Fibroblast of pulmonary artery (primary cell): Measurements from ENCODE around the gene PTBP2.
A peak's percentile ranks its signal among the peaks of the same experiment; 100 is the strongest.
"Not testable (repeated sequence)": the region's sequence is repeated elsewhere in the genome, so short reads cannot be mapped to it uniquely, and the experiment has no call there.

Experiments used
- DNase-seq: peaks from one replicate; pipeline ENCODE4 v3.0.0-alpha.2; 2010; ENCODE audit warnings: low read depth
- H3K4me3 ChIP-seq: replicated peaks from 2 replicates; pipeline ENCODE4 v1.5.1; 2011; ENCODE audit warnings: low read depth, mild to moderate bottlenecking, control low read depth, low read length, moderate library complexity
- TF ChIP-seq, protein P1 (sequence below): IDR thresholded peaks from 2 replicates; pipeline ENCODE4 v1.5.1; 2011; ENCODE audit warnings: mild to moderate bottlenecking, control low read depth, low read length, inconsistent platforms; ENCODE audit errors: missing control alignments

PTBP2 gene

DNA sequence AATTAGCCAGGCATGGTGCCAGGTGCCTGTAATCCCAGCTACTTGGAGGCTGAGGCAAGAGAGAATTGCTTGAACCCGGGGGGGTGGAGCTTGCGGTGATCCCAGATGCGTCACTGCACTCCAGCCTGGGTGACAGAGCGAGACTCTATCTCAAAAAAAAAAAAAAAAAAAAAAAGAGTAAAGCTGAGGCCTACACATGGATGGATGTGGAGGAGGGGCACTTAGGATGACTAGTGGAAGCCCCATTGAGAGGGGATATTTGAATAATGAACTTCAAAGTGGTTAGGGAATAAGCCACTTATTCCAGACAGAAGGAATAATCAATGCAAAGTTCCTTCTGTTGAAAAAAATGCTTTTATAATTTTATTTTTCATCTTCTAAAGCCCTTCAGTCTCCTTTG, 51.4 kb downstream of the PTBP2 start:
- TF ChIP-seq, protein P1, sequence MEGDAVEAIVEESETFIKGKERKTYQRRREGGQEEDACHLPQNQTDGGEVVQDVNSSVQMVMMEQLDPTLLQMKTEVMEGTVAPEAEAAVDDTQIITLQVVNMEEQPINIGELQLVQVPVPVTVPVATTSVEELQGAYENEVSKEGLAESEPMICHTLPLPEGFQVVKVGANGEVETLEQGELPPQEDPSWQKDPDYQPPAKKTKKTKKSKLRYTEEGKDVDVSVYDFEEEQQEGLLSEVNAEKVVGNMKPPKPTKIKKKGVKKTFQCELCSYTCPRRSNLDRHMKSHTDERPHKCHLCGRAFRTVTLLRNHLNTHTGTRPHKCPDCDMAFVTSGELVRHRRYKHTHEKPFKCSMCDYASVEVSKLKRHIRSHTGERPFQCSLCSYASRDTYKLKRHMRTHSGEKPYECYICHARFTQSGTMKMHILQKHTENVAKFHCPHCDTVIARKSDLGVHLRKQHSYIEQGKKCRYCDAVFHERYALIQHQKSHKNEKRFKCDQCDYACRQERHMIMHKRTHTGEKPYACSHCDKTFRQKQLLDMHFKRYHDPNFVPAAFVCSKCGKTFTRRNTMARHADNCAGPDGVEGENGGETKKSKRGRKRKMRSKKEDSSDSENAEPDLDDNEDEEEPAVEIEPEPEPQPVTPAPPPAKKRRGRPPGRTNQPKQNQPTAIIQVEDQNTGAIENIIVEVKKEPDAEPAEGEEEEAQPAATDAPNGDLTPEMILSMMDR = no peak
- H3K4me3 ChIP-seq = no peak overlapping the region
- DNase-seq = no peak

DNA sequence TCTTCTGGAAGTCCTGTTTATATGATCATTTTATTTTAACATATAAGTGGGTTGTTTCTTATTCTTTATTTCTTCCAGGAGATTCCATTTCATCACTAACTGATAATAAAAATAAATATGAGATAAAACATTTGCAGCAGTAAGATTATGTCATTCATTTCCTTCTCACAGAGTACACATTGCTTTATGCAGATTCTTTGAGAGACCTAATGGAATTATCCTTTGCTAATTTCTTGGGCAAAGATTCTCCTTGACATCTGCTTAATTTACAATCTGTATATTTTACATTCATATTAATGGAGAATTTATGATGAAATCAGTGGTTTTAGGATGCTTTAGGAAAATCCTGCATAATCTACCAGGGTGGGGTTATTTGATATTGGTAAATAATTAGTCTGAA, 60.6 kb downstream of the PTBP2 start:
- TF ChIP-seq, protein P1 = no peak
- DNase-seq = no peak

DNA sequence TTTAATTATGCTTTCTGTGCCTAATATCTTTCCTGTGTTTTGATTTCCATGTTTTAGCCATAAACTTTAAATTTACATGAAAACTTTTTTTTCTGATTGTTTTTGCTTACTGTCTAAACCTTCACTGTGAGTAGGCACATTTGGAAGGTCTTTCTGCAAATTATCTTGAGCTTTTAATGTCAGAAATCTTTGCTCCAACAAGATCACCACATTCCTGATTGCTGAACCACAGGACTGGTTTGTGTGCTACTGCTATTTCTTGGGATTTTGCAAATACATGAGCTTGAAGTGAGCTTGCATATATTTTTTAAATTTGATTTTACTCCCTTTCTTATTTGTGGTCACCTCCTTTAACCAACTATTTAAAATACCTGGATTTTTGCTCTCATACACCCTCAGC, 61.3 kb downstream of the PTBP2 start:
- H3K4me3 ChIP-seq = no peak overlapping the region
- peak; percentile 29 for DNase-seq
- TF ChIP-seq, protein P1 = no peak

More for the DNA sequence above, 60.6 kb downstream of the PTBP2 start:
- no peak overlapping the region for H3K4me3 ChIP-seq

DNA sequence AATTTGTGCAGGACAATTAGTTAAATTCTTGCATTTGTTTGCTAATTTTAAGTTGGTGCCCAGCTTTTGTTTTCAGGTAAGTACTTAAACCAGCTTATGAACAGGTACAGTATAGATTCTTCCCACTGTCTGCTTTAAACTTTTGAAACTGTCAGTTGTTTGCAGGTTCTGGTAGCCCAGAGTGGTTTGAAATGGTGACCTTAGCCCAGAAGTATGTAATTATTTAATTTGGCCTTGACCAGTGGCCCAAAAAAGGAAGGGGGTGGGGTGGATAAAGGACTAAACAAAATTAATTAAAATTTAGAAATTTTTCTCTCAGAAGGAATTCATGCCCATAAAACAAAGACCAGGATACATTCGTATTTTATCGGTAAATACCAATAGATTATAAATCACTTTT, 69.0 kb downstream of the PTBP2 start:
- TF ChIP-seq, protein P1 = no peak

DNA sequence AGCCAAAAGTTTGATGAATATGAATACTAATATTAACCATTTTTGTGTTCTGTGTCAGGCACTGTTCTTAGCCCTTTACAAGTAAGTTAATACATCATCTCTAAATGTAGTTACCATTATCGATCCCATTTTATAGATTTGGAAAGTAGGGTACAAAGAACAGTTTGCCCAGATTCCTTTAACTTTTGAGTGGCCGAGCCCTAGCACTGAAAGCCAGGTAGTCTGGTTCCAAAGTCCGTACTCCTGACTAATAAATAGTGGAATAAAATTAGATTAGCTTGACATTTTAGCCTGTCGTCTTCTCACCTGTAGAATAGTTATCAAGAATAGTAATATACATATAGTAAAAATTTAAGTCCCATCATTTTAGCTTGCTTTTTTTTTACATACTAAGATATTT, 70.6 kb downstream of the PTBP2 start:
- DNase-seq = no peak
- TF ChIP-seq, protein P1 = no peak
- no peak overlapping the region for H3K4me3 ChIP-seq

More for the DNA sequence above, 69.0 kb downstream of the PTBP2 start:
- no peak overlapping the region for H3K4me3 ChIP-seq
- no peak for DNase-seq

DNA sequence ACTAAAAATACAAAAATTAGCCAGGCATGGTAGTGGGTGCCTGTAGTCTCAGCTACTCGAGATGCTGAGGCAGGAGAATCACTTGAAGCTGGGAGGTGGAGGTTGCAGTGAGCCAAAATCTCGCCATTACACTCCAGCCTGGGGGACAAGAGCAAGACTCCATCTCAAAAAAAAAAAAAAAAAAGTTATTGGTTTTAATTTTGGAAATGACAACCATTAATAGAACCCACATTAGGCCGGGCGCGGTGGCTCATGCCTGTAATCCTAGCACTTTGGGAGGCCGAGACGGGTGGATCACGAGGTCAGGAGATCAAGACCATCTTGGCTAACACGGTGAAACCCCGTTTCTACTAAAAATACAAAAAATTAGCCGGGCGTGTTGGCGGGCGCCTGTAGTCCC, 80.1 kb downstream of the PTBP2 start:
- DNase-seq, H3K4me3 ChIP-seq: not testable (repeated sequence)

DNA sequence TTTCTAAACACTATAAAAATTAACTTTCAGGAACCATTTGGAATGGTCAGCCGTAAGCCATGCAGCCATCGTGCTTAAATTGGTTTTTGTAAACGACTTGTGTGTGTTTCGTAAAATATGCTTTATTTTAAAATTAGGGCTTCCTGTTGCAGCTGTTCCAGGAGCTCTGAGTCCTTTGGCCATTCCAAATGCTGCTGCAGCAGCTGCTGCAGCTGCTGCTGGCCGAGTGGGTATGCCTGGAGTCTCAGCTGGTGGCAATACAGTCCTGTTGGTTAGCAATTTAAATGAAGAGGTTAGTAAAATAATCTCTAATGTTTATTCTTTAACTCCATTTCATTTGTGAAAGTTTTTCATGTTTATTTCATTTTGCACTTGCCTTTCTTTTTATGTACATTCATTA, 83.1 kb downstream of the PTBP2 start:
- TF ChIP-seq, protein P1 = no peak
- DNase-seq = no peak
- no peak overlapping the region for H3K4me3 ChIP-seq
